Myocyte (in vitro differentiated cells): ENCODE data around the gene GRIK4. TPM values are rescaled to one million over a fixed set of nuclear protein-coding genes. Genes with fewer than 3 reads are reported as not detected.

ENCODE experiments used
- DNase-seq: peaks from one replicate; pipeline ENCODE4 v3.0.0-alpha.2; 2012; ENCODE audit warnings: low read depth
- total RNA-seq: library from RNA; depleted of rRNA; stranded (reverse); fragments of >200 nt; gene quantifications from 2 replicates; pipeline ENCODE4 v1.2.3, GENCODE V29; 2014

The GRIK4 gene
- total RNA-seq, 1 donor from 2014 or later = 0.27 TPM

- no peak for DNase-seq
Observed at GRCh38 chr11:120828847-120829246, 317.3 kb downstream of the GRIK4 start.

GRCh38 chr11:120830085-120830620, 318.6 kb downstream of the GRIK4 start:
- peak; percentile 32 for DNase-seq

- no peak for DNase-seq
Observed at GRCh38 chr11:120832481-120833238, 321.1 kb downstream of the GRIK4 start.

- DNase-seq = no peak
Observed at GRCh38 chr11:120834686-120835210, 323.2 kb downstream of the GRIK4 start.

GRCh38 chr11:120835601-120836228, 324.2 kb downstream of the GRIK4 start:
- no peak for DNase-seq

- peak; percentile 13 for DNase-seq
Observed at GRCh38 chr11:120837696-120838095, 326.1 kb downstream of the GRIK4 start.

GRCh38 chr11:120839201-120839600, 327.7 kb downstream of the GRIK4 start:
- no peak for DNase-seq

- DNase-seq = no peak
Observed at GRCh38 chr11:120839846-120840402, 328.4 kb downstream of the GRIK4 start.

GRCh38 chr11:120840661-120841060, 329.1 kb downstream of the GRIK4 start:
- DNase-seq = no peak

- DNase-seq = no peak
Observed at GRCh38 chr11:120841074-120841473, 329.5 kb downstream of the GRIK4 start.

- no peak for DNase-seq
Observed at GRCh38 chr11:120842195-120842594, 330.6 kb downstream of the GRIK4 start.

GRCh38 chr11:120853435-120853834, 341.9 kb downstream of the GRIK4 start:
- DNase-seq = no peak

- DNase-seq = no peak
Observed at GRCh38 chr11:120854988-120855387, 343.4 kb downstream of the GRIK4 start.

- no peak for DNase-seq
Observed at GRCh38 chr11:120857508-120857907, 346.0 kb downstream of the GRIK4 start.

GRCh38 chr11:120858740-120859139, 347.2 kb downstream of the GRIK4 start:
- no peak for DNase-seq

- DNase-seq = no peak
Observed at GRCh38 chr11:120859552-120860295, 348.2 kb downstream of the GRIK4 start.

GRCh38 chr11:120863359-120863758, 351.8 kb downstream of the GRIK4 start:
- DNase-seq = no peak

- no peak for DNase-seq
Observed at GRCh38 chr11:120867024-120867423, 355.5 kb downstream of the GRIK4 start.

GRCh38 chr11:120867531-120867930, 356.0 kb downstream of the GRIK4 start:
- no peak for DNase-seq

GRCh38 chr11:120867988-120868387, 356.4 kb downstream of the GRIK4 start:
- no peak for DNase-seq

GRCh38 chr11:120869097-120869496, 357.5 kb downstream of the GRIK4 start:
- no peak for DNase-seq
